Upper lobe of left lung (tissue), 4 donors: ENCODE results near the gene CTBP1.

Source experiments
- CTCF ChIP-seq, 6 experiments: fragments of 450-650 bp in 4 of 6; fragments of 200-600 bp in 2 of 6; sonication (generic) in 2 of 6; IDR thresholded peaks; one replicate each; pipeline ENCODE4 v1.5.1; 2016 to 2019; ENCODE audit warnings: antibody characterized with exemption in 6 of 6
- POLR2A ChIP-seq, 4 donors: fragments of 450-650 bp; IDR thresholded peaks; one replicate each; pipeline ENCODE4 v1.5.1; 2016 to 2017; ENCODE audit warnings: antibody characterized with exemption in 4 of 4, mild to moderate bottlenecking in 2 of 4

- TF ChIP-seq CTCF (IDR thresholded peaks at IDR 0.05): no peak
- TF ChIP-seq POLR2A (IDR thresholded peaks at IDR 0.05): no peak
Observed at GRCh38 chr4:1291091-1291490, 42.2 kb upstream of the CTBP1 start.
